Medulla oblongata (tissue), 1 donor: ENCODE data around the gene HDAC2.
A peak's percentile ranks its signal among the peaks of the same experiment; 100 is the strongest.
"Not testable (repeated sequence)": the region's sequence is repeated elsewhere in the genome, so short reads cannot be mapped to it uniquely, and the experiment has no call there.

ENCODE experiments used
- DNase-seq: peaks from one replicate; pipeline ENCODE4 v3.0.0-alpha.2; 2015; ENCODE audit errors: extremely low spot score

The HDAC2 gene

GRCh38 chr6:113970805-113971676 is at the start of gene HDAC2:
Gene HDAC2 (minus strand): TSS chr6:113971148. CDS start chr6:113970908, 240 bp downstream.
- peak; percentile 84 for DNase-seq

DNA sequence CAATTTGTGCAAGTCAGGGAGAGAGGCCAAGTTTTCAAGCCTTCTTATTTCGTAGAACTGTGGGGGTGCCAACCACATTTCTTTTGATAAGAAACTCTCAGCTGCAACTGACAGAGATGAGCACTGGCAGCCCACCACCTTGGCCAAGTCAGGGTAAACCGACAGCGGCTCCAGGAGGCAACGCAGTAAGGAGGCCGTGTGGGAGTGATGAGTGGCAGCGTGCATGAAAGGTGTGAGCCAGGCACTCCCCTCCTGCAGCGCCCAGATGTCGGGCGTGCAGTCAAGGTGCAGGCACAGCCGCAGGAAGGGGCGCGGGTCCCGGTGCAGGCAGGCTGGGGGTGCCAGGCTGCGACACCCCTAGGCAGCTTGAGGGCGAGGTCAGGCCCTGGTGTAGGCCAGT is 49.2 kb upstream of the HDAC2 start:
- no peak for DNase-seq

DNA sequence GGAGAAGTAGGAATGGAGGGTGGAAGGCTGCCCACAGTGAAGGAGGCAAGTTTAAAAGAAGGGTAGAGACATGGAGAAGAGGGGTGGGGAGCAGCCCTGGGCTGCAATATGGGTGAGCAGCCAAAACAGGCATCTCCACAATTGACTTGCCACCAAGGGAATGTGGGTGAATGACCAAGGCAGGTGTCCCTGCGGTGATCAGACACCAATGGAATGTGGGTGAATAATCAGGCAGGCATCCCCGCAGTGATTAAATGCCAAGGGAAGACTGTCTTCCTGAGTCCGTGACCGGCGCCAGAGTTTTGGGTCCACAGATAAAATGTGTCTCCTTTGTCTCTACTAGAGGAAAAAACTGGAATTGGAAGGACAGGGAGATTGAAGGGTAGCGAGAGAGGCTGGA is 46.2 kb upstream of the HDAC2 start:
- not testable (repeated sequence) for DNase-seq

GRCh38 chr6:114014106-114014505 is 43.2 kb upstream of the HDAC2 start:
- DNase-seq: not testable (repeated sequence)

- DNase-seq: not testable (repeated sequence)
These were observed 40.5 kb upstream of the HDAC2 start for GRCh38 chr6:114011486-114011885.

DNA sequence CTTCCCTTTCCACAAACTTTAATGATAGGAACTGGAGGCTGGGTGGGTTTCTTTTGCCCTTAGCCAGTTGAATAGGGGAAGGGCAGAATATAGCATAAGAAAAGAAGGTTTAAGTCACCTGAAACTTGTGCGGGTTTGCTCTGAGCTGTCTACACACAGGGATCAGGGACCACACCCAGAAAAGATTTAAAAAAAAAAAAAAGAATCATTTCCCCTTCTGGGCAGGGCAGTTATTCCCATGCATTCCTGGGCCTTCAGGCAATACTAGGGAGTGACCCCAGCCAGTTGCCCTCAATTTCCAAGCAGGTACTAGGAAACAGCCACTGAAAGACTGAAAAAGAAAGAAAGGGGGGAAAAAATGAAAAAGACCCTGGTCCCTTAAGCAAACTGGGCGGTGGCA is 39.6 kb upstream of the HDAC2 start:
- DNase-seq: no peak

GRCh38 chr6:114009192-114009591 is 38.2 kb upstream of the HDAC2 start:
- DNase-seq: no peak

- no peak for DNase-seq
These were observed 37.4 kb upstream of the HDAC2 start for GRCh38 chr6:114008331-114008730.

GRCh38 chr6:114007516-114007915 is 36.6 kb upstream of the HDAC2 start:
- DNase-seq: no peak

GRCh38 chr6:114001354-114001753 is 30.4 kb upstream of the HDAC2 start:
- DNase-seq: no peak

GRCh38 chr6:114000069-114000468 is 29.1 kb upstream of the HDAC2 start:
- DNase-seq: no peak

DNA sequence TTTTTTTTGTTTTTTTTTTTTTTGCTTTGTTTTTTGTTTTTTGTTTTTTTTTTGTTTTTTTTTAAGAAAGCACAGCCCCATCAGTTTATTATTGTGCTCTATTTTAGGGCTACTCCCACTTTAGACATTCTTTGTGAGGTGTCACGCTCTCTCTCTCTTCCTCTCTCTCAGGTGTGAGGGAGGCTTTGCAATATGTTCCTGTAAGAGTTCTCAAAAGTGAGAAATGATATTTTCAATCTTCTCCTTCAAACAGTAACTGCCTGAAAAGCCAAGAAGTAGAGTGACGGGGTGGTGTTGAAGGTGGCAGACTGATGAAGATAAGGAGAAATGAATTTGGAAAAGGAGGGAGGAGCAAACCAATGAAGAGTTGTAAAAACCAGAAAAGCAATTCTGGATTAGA is 28.3 kb upstream of the HDAC2 start:
- no peak for DNase-seq

DNA sequence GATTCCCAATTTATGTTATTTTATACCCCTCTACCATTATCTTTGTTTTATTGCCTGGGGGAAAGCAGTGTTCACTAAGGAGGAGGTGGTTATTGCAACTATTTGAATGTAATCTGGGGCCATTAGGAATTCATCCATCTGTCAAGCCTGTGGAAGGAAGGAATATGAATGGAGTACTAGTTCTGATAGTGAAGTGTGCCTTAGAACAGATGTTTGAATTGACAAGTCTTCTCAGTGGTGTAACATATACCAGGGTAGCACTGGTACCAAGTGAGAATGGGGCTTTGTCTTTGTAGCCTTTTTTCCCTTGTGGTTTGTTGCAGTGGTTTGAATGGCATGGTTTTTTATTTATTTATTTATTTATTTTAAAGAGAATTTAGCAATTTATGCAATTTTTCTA is 27.9 kb upstream of the HDAC2 start:
- DNase-seq: peak; percentile 88

- no peak for DNase-seq
These were observed 26.2 kb upstream of the HDAC2 start for GRCh38 chr6:113997116-113997515.

- DNase-seq: peak; percentile 90
These were observed 24.7 kb upstream of the HDAC2 start for GRCh38 chr6:113995634-113996033.

DNA sequence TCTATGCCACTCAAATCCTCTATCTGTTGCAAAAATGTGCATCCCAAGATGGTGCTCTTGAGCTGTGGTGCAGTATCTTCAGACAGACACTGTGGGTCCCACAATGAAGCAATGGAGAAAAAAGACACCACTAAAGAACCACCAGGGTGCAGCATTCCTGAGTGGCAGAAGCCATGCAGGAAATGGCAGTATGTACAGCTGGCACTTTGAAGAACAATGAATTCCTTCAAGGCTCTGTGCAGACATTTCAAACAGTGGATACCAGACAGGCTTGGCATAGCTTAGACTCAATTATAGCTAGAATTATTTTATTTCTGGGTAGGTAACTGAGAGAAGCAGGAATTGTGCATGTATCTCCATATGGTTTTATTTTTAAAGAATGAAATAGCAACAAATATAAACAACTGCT is 24.0 kb upstream of the HDAC2 start:
- peak; percentile 96 for DNase-seq

DNA sequence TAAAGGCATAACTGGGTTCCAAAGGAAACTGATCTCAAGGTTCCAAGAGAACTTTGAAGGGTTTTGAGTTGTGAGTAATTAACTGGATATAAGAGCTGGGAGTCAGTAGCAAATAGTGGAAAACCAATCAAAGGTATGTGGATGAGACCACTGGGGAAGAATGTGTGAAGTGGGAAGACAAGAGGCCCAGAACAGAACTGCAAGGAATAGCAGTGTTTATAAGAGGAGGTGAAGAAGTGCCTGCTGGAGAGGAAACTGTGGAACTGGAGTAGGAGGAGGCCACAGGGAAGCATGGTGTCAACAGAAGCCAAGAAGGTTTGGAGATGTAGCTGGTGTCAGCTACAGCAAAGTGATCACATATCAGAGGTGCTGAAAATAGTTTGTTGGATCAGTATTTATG is 18.7 kb upstream of the HDAC2 start:
- no peak for DNase-seq

GRCh38 chr6:113982675-113983074 is 11.7 kb upstream of the HDAC2 start:
- DNase-seq: not testable (repeated sequence)

DNA sequence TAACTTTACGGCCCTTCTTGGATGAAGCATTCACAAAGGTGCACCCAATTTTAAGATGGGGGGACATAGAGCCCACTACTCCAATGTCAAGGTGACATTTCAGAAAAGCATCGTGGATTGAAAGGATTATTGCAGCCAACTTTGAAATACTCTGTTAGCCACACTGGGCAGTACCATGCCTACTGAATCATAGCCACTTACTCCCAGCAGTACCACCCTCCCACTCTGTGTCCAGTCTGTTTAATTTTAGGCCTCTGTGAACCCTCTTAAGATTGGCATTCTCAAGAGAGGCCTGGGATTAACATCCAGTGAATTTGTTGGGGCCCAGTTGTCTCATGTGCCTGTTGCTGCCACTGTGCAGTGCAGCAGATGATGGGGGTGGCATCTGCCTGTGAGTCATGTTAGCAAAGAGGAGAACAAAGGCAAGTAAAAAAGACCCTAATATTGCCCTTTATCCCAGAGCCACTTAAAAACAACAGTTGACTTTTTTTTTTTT is 11.2 kb upstream of the HDAC2 start:
- no peak for DNase-seq

DNA sequence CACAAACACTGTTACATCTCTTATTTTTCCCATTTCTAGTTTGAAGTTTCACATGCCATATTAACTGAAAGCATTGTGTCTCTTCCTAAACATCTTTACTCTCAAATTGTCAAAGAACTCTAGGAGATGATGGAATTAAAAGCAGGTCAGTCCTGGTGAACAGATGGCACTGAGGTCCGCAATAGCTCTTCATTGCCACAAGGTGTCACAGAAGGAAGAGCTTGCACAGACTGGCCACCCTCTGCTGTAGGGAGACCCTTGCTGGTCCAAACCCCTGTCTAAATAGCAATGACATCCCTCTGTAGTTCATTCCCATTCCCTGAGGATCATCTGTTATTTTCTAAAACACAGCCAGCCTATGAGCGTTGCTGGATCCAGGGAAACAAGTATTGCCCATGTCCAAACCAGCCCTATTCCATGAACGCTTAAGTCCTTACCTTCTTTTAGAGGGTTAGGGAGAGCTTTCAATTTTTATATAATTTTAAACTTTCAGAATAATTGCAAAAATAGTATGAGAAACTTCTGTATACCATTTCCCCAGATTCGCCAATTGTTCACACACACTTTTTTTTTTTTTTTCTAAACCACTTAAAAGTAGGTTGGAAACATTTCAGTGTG is 10.1 kb upstream of the HDAC2 start:
- no peak for DNase-seq

DNA sequence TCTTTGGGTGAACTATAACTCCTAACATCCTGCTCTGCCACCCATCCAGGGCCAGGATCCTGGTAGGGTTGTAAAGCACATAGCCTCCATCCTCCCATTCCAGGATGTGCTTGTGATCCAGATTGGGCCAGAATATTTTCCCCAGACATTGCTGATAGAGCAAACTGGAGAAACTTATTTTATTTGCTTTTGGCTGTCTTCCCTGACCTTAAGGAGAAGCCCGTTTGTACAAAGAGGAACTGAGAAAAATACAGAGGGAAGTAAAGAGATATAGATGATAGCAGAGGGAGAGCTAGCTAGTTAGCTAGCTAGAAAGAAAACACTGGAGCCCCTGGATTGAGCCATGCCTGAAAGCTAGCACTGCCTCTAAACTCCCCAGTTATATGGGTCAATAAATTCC is 9.0 kb upstream of the HDAC2 start:
- peak; percentile 42 for DNase-seq

GRCh38 chr6:113978084-113978675 is 7.2 kb upstream of the HDAC2 start:
- no peak for DNase-seq

GRCh38 chr6:113976806-113977205 is 5.9 kb upstream of the HDAC2 start:
- DNase-seq: no peak
